ENCODE results near the gene FAM83F. TPM values are rescaled to one million over a fixed set of nuclear protein-coding genes. Genes with fewer than 3 reads are reported as not detected.

FAM83F gene
- polyA plus RNA-seq, 6 donors from 2014 or later, result 0.05 TPM; not detected in 5

- no peak for DNase-seq
- H3K27me3 Mint-ChIP-seq, result peaks cover 0 to 10% (median 6%) of the 10 kb centered on the region in 3 donors
- H3K27ac Mint-ChIP-seq, result no peak overlapping the region
- peaks cover 3 to 6% (median 5%) of the 10 kb centered on the region in 3 donors for H3K4me1 Mint-ChIP-seq
- H3K9me3 Mint-ChIP-seq, result no peaks in the 10 kb centered on the region
- H3K4me3 Mint-ChIP-seq, result no peak overlapping the region
- H3K36me3 Mint-ChIP-seq, result no peaks in the 10 kb centered on the region
- ATAC-seq (ENCODE audit: low read depth in 2 of 2), result no peak
These were observed 34.6 kb downstream of the FAM83F start for GRCh38 chr22:40029189-40029890.

- ATAC-seq (ENCODE audit: low read depth in 2 of 2), result no peak
- peaks cover 0 to 18% (median 12%) of the 10 kb centered on the region in 3 donors for H3K27me3 Mint-ChIP-seq
- H3K9me3 Mint-ChIP-seq, result no peaks in the 10 kb centered on the region
These were observed 35.4 kb downstream of the FAM83F start for GRCh38 chr22:40030026-40030757.

GRCh38 chr22:40030758-40031095 is 36.0 kb downstream of the FAM83F start:
- DNase-seq, result no peak
- H3K27ac Mint-ChIP-seq, result no peak overlapping the region
- no peak for ATAC-seq (ENCODE audit: low read depth in 2 of 2)

More at GRCh38 chr22:40030026-40030757, 35.4 kb downstream of the FAM83F start:
- Mint-ChIP-seq H3K4me1 (peaks cover 0 to 3% (median 0%) of the 10 kb centered on the region in 3 donors), H3K27ac (no peak overlapping the region), H3K36me3 (no peaks in the 10 kb centered on the region), H3K4me3 (peak overlapping the region in 1 of 8 donors; percentile 25)
- DNase-seq, result no peak

GRCh38 chr22:40031766-40032470 is 37.2 kb downstream of the FAM83F start:
- no peaks in the 10 kb centered on the region for H3K9me3 Mint-ChIP-seq
- no peak overlapping the region for H3K4me3 Mint-ChIP-seq
- DNase-seq (no peak), ATAC-seq (ENCODE audit: low read depth in 2 of 2) (no peak)
- H3K27me3 Mint-ChIP-seq, result peaks cover 0 to 20% (median 17%) of the 10 kb centered on the region in 3 donors
- H3K4me1 Mint-ChIP-seq, result peaks cover 0 to 3% (median 0%) of the 10 kb centered on the region in 3 donors
- peak overlapping the region in 1 of 6 donors; percentile 43 for H3K27ac Mint-ChIP-seq
- H3K36me3 Mint-ChIP-seq, result no peaks in the 10 kb centered on the region

More at GRCh38 chr22:40030758-40031095, 36.0 kb downstream of the FAM83F start:
- H3K27me3 Mint-ChIP-seq, result peaks cover 0 to 20% (median 17%) of the 10 kb centered on the region in 3 donors
- no peaks in the 10 kb centered on the region for H3K36me3 Mint-ChIP-seq
- H3K4me1 Mint-ChIP-seq, result peaks cover 0 to 3% (median 0%) of the 10 kb centered on the region in 3 donors
- H3K4me3 Mint-ChIP-seq, result no peak overlapping the region
- no peaks in the 10 kb centered on the region for H3K9me3 Mint-ChIP-seq

- H3K4me1 Mint-ChIP-seq, result peaks cover 0 to 3% (median 0%) of the 10 kb centered on the region in 3 donors
- DNase-seq (no peak), ATAC-seq (ENCODE audit: low read depth in 2 of 2) (no peak)
- H3K4me3 Mint-ChIP-seq, result no peak overlapping the region
- no peak overlapping the region for H3K27ac Mint-ChIP-seq
- no peaks in the 10 kb centered on the region for H3K9me3 Mint-ChIP-seq
- H3K27me3 Mint-ChIP-seq, result peaks cover 6 to 32% (median 28%) of the 10 kb centered on the region in 3 donors
- no peaks in the 10 kb centered on the region for H3K36me3 Mint-ChIP-seq
These were observed 39.0 kb downstream of the FAM83F start for GRCh38 chr22:40033586-40034380.

DNA sequence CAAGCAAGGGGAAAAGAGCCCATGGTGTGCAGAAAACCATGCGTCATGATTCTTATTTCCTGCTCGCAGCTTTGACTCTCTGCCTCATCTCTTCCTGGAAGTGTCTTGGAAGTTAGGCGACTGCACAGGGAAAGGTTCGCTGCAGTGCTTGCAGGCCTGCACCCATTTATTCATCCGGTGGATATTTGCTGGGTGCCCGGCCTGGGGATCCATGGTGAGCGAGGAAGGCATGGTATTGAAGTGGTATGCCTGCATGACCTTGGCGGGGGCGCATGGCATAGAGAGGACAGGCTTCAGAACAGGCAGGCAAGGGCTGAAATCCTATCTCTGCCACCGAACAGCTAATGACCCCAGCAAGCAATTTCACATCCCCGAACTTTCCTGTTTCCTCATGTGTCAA is 40.6 kb downstream of the FAM83F start:
- ATAC-seq (ENCODE audit: low read depth in 2 of 2) (no peak), DNase-seq (no peak)
- H3K9me3 Mint-ChIP-seq, result no peaks in the 10 kb centered on the region
- H3K4me3 Mint-ChIP-seq, result no peak overlapping the region
- peak overlapping the region in 2 of 6 donors; percentile 63 to 67 for H3K27ac Mint-ChIP-seq
- H3K27me3 Mint-ChIP-seq, result peaks cover 6 to 45% (median 38%) of the 10 kb centered on the region in 3 donors
- H3K4me1 Mint-ChIP-seq, result peaks cover 0 to 3% (median 0%) of the 10 kb centered on the region in 3 donors
- no peaks in the 10 kb centered on the region for H3K36me3 Mint-ChIP-seq

DNA sequence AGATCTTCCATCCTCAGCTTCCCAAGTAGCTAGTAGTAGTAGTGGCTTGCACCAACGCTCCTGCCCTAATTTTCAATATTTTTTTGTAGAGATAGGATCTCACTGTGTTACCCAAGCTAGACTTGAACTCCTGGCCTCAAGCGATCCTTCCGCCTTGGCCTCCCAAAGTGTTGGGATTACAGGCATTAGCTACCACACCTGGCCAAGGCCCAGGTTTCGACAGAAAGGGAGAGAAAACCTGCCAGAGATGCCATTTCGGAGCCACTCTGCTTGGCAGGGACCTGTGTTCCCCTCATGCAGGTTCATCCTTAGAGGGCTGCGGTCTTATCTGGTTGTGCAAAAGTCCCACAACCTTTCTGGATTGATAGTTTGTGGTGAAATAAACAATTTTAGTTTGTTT is 41.4 kb downstream of the FAM83F start:
- Mint-ChIP-seq H3K27ac (no peak overlapping the region), H3K4me3 (no peak overlapping the region), H3K9me3 (no peaks in the 10 kb centered on the region), H3K36me3 (no peaks in the 10 kb centered on the region), H3K4me1 (peaks cover 0 to 3% (median 0%) of the 10 kb centered on the region in 3 donors), H3K27me3 (peaks cover 6 to 45% (median 38%) of the 10 kb centered on the region in 3 donors)
- no peak for ATAC-seq (ENCODE audit: low read depth in 2 of 2)
- DNase-seq, result no peak

- Mint-ChIP-seq H3K27ac (peak overlapping the region in 2 of 6 donors; percentile 31 to 33), H3K36me3 (no peaks in the 10 kb centered on the region), H3K4me1 (peaks cover 0 to 3% (median 0%) of the 10 kb centered on the region in 3 donors), H3K4me3 (no peak overlapping the region), H3K27me3 (peaks cover 6 to 45% (median 38%) of the 10 kb centered on the region in 3 donors), H3K9me3 (no peaks in the 10 kb centered on the region)
- ATAC-seq (ENCODE audit: low read depth in 2 of 2) (peak; percentile 81 to 87), DNase-seq (peak; percentile 46)
These were observed 42.0 kb downstream of the FAM83F start for GRCh38 chr22:40036591-40037225.

- Mint-ChIP-seq H3K27me3 (peaks cover 6 to 45% (median 38%) of the 10 kb centered on the region in 3 donors), H3K4me1 (peaks cover 0 to 3% (median 0%) of the 10 kb centered on the region in 3 donors), H3K9me3 (no peaks in the 10 kb centered on the region), H3K36me3 (no peaks in the 10 kb centered on the region), H3K4me3 (no peak overlapping the region), H3K27ac (no peak overlapping the region)
- DNase-seq, result no peak
- no peak for ATAC-seq (ENCODE audit: low read depth in 2 of 2)
These were observed 42.6 kb downstream of the FAM83F start for GRCh38 chr22:40037320-40037719.

- peaks cover 0 to 5% of the 10 kb centered on the region in 2 donors for H3K36me3 Mint-ChIP-seq
- peaks cover 6 to 33% (median 32%) of the 10 kb centered on the region in 3 donors for H3K27me3 Mint-ChIP-seq
- ATAC-seq (ENCODE audit: low read depth in 2 of 2), result no peak
- peaks cover 7 to 13% (median 7%) of the 10 kb centered on the region in 3 donors for H3K4me1 Mint-ChIP-seq
- H3K4me3 Mint-ChIP-seq, result no peak overlapping the region
- H3K27ac Mint-ChIP-seq, result peak overlapping the region in 1 of 6 donors; percentile 49
- DNase-seq, result no peak
- no peaks in the 10 kb centered on the region for H3K9me3 Mint-ChIP-seq
These were observed 44.8 kb downstream of the FAM83F start for GRCh38 chr22:40039482-40040115.

DNA sequence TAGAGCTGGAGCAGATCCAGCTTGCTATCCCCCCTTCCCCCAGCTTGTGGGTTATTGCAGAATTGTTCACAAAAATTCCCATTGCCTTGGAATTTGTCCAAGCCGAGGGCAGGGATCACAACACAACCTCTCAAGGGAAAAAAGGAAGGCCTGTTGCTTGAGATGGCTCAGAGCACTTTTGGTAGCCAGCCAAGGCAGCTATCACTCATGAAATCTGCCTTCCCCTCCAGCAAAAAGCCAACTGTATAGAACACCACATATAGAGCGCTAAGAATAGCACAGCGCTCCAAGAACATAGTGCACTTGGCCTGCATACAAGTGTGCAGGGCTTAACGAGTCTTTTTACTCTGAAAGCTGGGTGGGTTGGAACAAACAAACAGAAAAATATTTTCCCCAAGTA is 46.2 kb downstream of the FAM83F start:
- Mint-ChIP-seq H3K4me3 (no peak overlapping the region), H3K4me1 (peaks cover 8 to 17% (median 8%) of the 10 kb centered on the region in 3 donors), H3K27me3 (peaks cover 6 to 25% (median 21%) of the 10 kb centered on the region in 3 donors), H3K27ac (no peak overlapping the region), H3K9me3 (no peaks in the 10 kb centered on the region), H3K36me3 (peaks cover 0 to 8% of the 10 kb centered on the region in 2 donors)
- DNase-seq (no peak), ATAC-seq (ENCODE audit: low read depth in 2 of 2) (no peak)

Data from naive B cell (primary cell).